H1 (cell line): ENCODE results near the gene NUBP1. TPM values are rescaled to one million over a fixed set of nuclear protein-coding genes. Genes with fewer than 3 reads are reported as not detected.
A peak's percentile ranks its signal among the peaks of the same experiment; 100 is the strongest.

Source experiments
- CTCF ChIA-PET: fragments of 300-600 bp; sonication (Branson Sonifier 250); formaldehyde crosslinking; loops from one replicate; lab custom pipeline; 2021; ENCODE audit not compliant: partially characterized antibody; lab: Charles Lee
- POLR2A ChIA-PET: fragments of 300-600 bp; sonication (Branson Sonifier 250); formaldehyde crosslinking; loops from one replicate; lab custom pipeline; 2021; ENCODE audit warnings: inconsistent platforms; ENCODE audit not compliant: partially characterized antibody; lab: Charles Lee
- DNase-seq, 2 experiments: peaks; one replicate each; pipeline versions ENCODE4 v3.0.0 to v3.0.0-alpha.2; 2010 to 2022; ENCODE audit warnings: low spot score in 2 of 2, low read depth in 1 of 2, mixed read lengths in 1 of 2
- FAIRE-seq: peaks from 2 replicates; lab custom pipeline; 2011; peaks lifted over from hg19 to GRCh38; lab: Jason Lieb, UNC
- H2AFZ ChIP-seq: 2 replicates; pipeline ENCODE4 v1.8.1; 2012; ENCODE audit warnings: low read length, inconsistent platforms
- H2AK5ac ChIP-seq: 2 replicates; pipeline ENCODE4 v1.6.1; 2013; ENCODE audit warnings: low read depth, low read length
- H2BK120ac ChIP-seq: replicated peaks from 2 replicates; pipeline ENCODE3; 2013; ENCODE audit warnings: low read depth, low read length, inconsistent platforms
- H2BK12ac ChIP-seq: 2 replicates; pipeline ENCODE4 v1.6.1; 2013; ENCODE audit warnings: low read depth, low read length
- H2BK15ac ChIP-seq: 2 replicates; pipeline ENCODE4 v1.6.1; 2013; ENCODE audit warnings: low read length
- H2BK20ac ChIP-seq: 2 replicates; pipeline ENCODE4 v1.6.1; 2013; ENCODE audit warnings: low read length
- H2BK5ac ChIP-seq: 2 replicates; pipeline ENCODE4 v1.6.1; 2013; ENCODE audit warnings: low read depth, low read length
- H3K14ac ChIP-seq: 2 replicates; pipeline ENCODE4 v1.6.1; 2013; ENCODE audit warnings: inconsistent platforms; ENCODE audit not compliant: insufficient read length
- H3K18ac ChIP-seq: 2 replicates; pipeline ENCODE4 v1.6.1; 2013; ENCODE audit warnings: low read length; ENCODE audit errors: extremely low read depth
- H3K23ac ChIP-seq: 2 replicates; pipeline ENCODE4 v1.6.1; 2013; ENCODE audit warnings: inconsistent platforms; ENCODE audit not compliant: insufficient read length
- H3K23me2 ChIP-seq: 2 replicates; pipeline ENCODE4 v1.6.1; 2013; ENCODE audit warnings: low read depth, low read length
- H3K27ac ChIP-seq: 2 replicates; pipeline ENCODE4 v1.6.1; 2011; ENCODE audit warnings: low read depth, low read length, inconsistent platforms
- H3K27me3 ChIP-seq, 4 experiments: replicated peaks in 1 of 4; 1 replicate in 1 of 4; 2 replicates in 3 of 4; pipeline versions ENCODE4 v1.6.1 to v1.8.1; 2011 to 2013; ENCODE audit warnings: low read length in 3 of 4, mild to moderate bottlenecking in 3 of 4, inconsistent platforms in 2 of 4, mixed read lengths in 2 of 4, moderate library complexity in 1 of 4; ENCODE audit not compliant: control insufficient read depth in 3 of 4, insufficient read depth in 3 of 4; ENCODE audit errors: extremely low read depth in 1 of 4
- H3K36me3 ChIP-seq, 4 experiments: 2 replicates each; pipeline versions ENCODE4 v1.6.1 to v1.8.1; 2011 to 2013; ENCODE audit warnings: mild to moderate bottlenecking in 4 of 4, low read length in 3 of 4, moderate library complexity in 2 of 4, control low read depth in 1 of 4, inconsistent platforms in 1 of 4; ENCODE audit not compliant: insufficient read depth in 4 of 4, control insufficient read depth in 2 of 4
- H3K4ac ChIP-seq: replicated peaks from 2 replicates; pipeline ENCODE3; 2013; ENCODE audit warnings: low read length, low read depth, mixed read lengths, inconsistent platforms; ENCODE audit not compliant: insufficient read length
- H3K4me1 ChIP-seq, 4 experiments: replicated peaks in 1 of 4; 1 replicate in 1 of 4; 2 replicates in 3 of 4; pipeline versions ENCODE4 v1.6.1 to v1.8.1; 2011 to 2013; ENCODE audit warnings: low read length in 3 of 4, inconsistent platforms in 2 of 4, mixed read lengths in 1 of 4; ENCODE audit not compliant: insufficient read depth in 4 of 4, control insufficient read depth in 3 of 4
- H3K4me2 ChIP-seq, 2 experiments: 2 replicates each; pipeline versions ENCODE4 v1.6.1 to v1.8.1; 2011 to 2013; ENCODE audit warnings: low read depth in 2 of 2, low read length in 2 of 2, control low read depth in 1 of 2, inconsistent platforms in 1 of 2, mild to moderate bottlenecking in 1 of 2; ENCODE audit not compliant: insufficient read depth in 1 of 2
- H3K4me3 ChIP-seq, 4 experiments: fragments of 200-600, 300-600 bp in 1 of 4; sonication (generic), shearing (Covaris generic), sonication (Bioruptor Twin) in 1 of 4; 2 replicates each; pipeline versions ENCODE4 v1.5.1 to v1.8.1; 2011 to 2016; ENCODE audit warnings: low read length in 4 of 4, low read depth in 3 of 4, control low read depth in 2 of 4, inconsistent platforms in 2 of 4, mild to moderate bottlenecking in 2 of 4, mixed read lengths in 1 of 4, moderate library complexity in 1 of 4; ENCODE audit not compliant: insufficient read depth in 2 of 4; ENCODE audit errors: extremely low read depth in 1 of 4
- H3K56ac ChIP-seq: replicated peaks from 2 replicates; pipeline ENCODE3; 2013; ENCODE audit warnings: low read depth, mild to moderate bottlenecking, mixed read lengths, low read length, inconsistent platforms; ENCODE audit not compliant: insufficient read length
- H3K79me1 ChIP-seq: 2 replicates; pipeline ENCODE4 v1.6.1; 2013; ENCODE audit warnings: low read depth, low read length, control low read depth
- H3K79me2 ChIP-seq, 2 experiments: 2 replicates each; pipeline versions ENCODE4 v1.6.1 to v1.8.1; 2012 to 2013; ENCODE audit warnings: low read length in 2 of 2, mild to moderate bottlenecking in 2 of 2, inconsistent platforms in 1 of 2; ENCODE audit not compliant: insufficient read depth in 2 of 2, control insufficient read depth in 1 of 2
- H3K9ac ChIP-seq, 4 experiments: replicated peaks in 1 of 4; 1 replicate in 1 of 4; 2 replicates in 3 of 4; pipeline versions ENCODE4 v1.6.1 to v1.8.1; 2011 to 2013; ENCODE audit warnings: low read depth in 3 of 4, low read length in 3 of 4, control low read depth in 2 of 4, mild to moderate bottlenecking in 2 of 4, moderate library complexity in 2 of 4, inconsistent platforms in 1 of 4; ENCODE audit errors: extremely low read depth in 1 of 4
- H3K9me3 ChIP-seq, 2 experiments: 2 replicates each; pipeline versions ENCODE4 v1.6.1 to v1.8.1; 2012 to 2013; ENCODE audit warnings: mild to moderate bottlenecking in 2 of 2, moderate library complexity in 2 of 2, control low read depth in 1 of 2, inconsistent platforms in 1 of 2, low read depth in 1 of 2, low read length in 1 of 2, mixed read lengths in 1 of 2; ENCODE audit not compliant: insufficient read depth in 2 of 2
- H4K20me1 ChIP-seq, 2 experiments: replicated peaks in 1 of 2; 2 replicates each; pipeline versions ENCODE3 to v1.8.1; 2011 to 2013; ENCODE audit warnings: inconsistent platforms in 2 of 2, low read length in 2 of 2, mild to moderate bottlenecking in 1 of 2; ENCODE audit not compliant: insufficient read depth in 2 of 2, control insufficient read depth in 1 of 2
- H4K5ac ChIP-seq: 2 replicates; pipeline ENCODE4 v1.6.1; 2013; ENCODE audit warnings: low read length, low read depth, mixed read lengths, inconsistent platforms; ENCODE audit not compliant: insufficient read length
- H4K8ac ChIP-seq: 2 replicates; pipeline ENCODE4 v1.8.0; 2013; ENCODE audit warnings: mild to moderate bottlenecking, moderate library complexity, low read length, inconsistent platforms; ENCODE audit not compliant: insufficient read depth; ENCODE audit errors: extremely low read depth
- H4K91ac ChIP-seq: replicated peaks from 2 replicates; pipeline ENCODE3; 2013; ENCODE audit warnings: low read length, mixed read lengths, inconsistent platforms; ENCODE audit not compliant: insufficient read length
- CTBP2 ChIP-seq: IDR thresholded peaks from 2 replicates; pipeline ENCODE4 v1.7.0; 2011; ENCODE audit warnings: borderline replicate concordance, mild to moderate bottlenecking, moderate library complexity, mixed read lengths, low read length; ENCODE audit not compliant: insufficient read depth, insufficient read length
- POLR2A ChIP-seq, 2 experiments: IDR thresholded peaks; 1 replicate in 1 of 2; 2 replicates in 1 of 2; pipeline ENCODE4 v1.6.1; 2011; ENCODE audit warnings: low read depth in 2 of 2, low read length in 2 of 2, mild to moderate bottlenecking in 2 of 2; ENCODE audit errors: control extremely low read depth in 1 of 2
- YY1 ChIP-seq: IDR thresholded peaks from 2 replicates; pipeline ENCODE4 v1.6.1; 2011; ENCODE audit warnings: low read depth, mild to moderate bottlenecking, low read length
- WGBS, 2 experiments: shearing (Covaris generic) in 1 of 2; methylation state at CpG; one replicate each; pipeline versions ENCODE4 v1.1.6 to v1.1.7; 2013 to 2015; ENCODE audit warnings: low lambda C conversion rate in 2 of 2, mixed read lengths in 2 of 2, inconsistent platforms in 1 of 2, low coverage in 1 of 2, missing lambda C conversion rate in 1 of 2; ENCODE audit not compliant: insufficient replicate concordance in 2 of 2, insufficient coverage in 1 of 2, insufficient read length in 1 of 2; ENCODE audit errors: extremely low coverage in 1 of 2, missing lambda C conversion rate in 1 of 2; 5-methylcytosine and 5-hydroxymethylcytosine counted together
- polyA plus RNA-seq, 7 experiments: library from polyadenylated mRNA; depleted of rRNA in 3 of 7; stranded (reverse) in 5 of 7; unstranded in 2 of 7; fragments of >200 nt in 5 of 7; fragments of 200-250 nt in 2 of 7; gene quantifications; 1 replicate in 5 of 7; 2 replicates in 1 of 7; 4 replicates in 1 of 7; pipeline versions ENCODE4 v1.2.1 to v1.2.3, GENCODE V29; 2011 to 2013; ENCODE audit warnings: missing spikeins in 2 of 7, mixed read lengths in 2 of 7
- total RNA-seq: library from RNA; stranded (reverse); fragmentation: NEBNext Ultra II Directional; extraction: Animal tissue kit (Norgen Biotek cat#: 25700); gene quantifications from 2 replicates; pipeline ENCODE4 v1.2.1, GENCODE V29; 2021

NUBP1 gene
- total and polyA plus RNA-seq, 2 of the 8 experiments (the other 6 are each of a cell fraction or from before 2014, with no cell fraction given) = 28.2 to 32.2 TPM

- H2BK120ac ChIP-seq = no peak overlapping the region
- H3K4me2 ChIP-seq = no peak overlapping the region
- H3K79me2 ChIP-seq = no peaks in the 10 kb centered on the region
- no peak overlapping the region for H2BK12ac ChIP-seq
- WGBS, 2 experiments = 78% methylated on average over 5 of the region's 5 CpGs; no CpG with 5 or more reads in 1 of the 2 experiments
- no peak overlapping the region for H3K14ac ChIP-seq
- H3K36me3 ChIP-seq = no peaks in the 10 kb centered on the region
- H3K4me3 ChIP-seq = no peak overlapping the region
- H3K23me2 ChIP-seq = 0 out of 2 replicates have a peak, but pooled peaks cover 2% of the 10 kb centered on the region
- no peak overlapping the region for H4K8ac ChIP-seq
- no peak overlapping the region for H4K5ac ChIP-seq
- H3K4me1 ChIP-seq = no peaks in the 10 kb centered on the region
- FAIRE-seq (no peak), DNase-seq (no peak)
- no peak overlapping the region for H4K91ac ChIP-seq
- ChIA-PET CTCF (interaction anchor here (0.9 kb wide), 1 partner anchor 13 kb away, joined by 3 read pairs; no protein-coding TSS in a partner anchor), POLR2A (no interaction called here)
- H2AFZ ChIP-seq = no peak overlapping the region
- H3K27me3 ChIP-seq = no peaks in the 10 kb centered on the region
- H3K27ac ChIP-seq = no peak overlapping the region
- no peak overlapping the region for H3K23ac ChIP-seq
- no peak overlapping the region for H3K56ac ChIP-seq
- no peaks in the 10 kb centered on the region for H4K20me1 ChIP-seq
- H3K4ac ChIP-seq = no peak overlapping the region
- H2BK5ac ChIP-seq = no peak overlapping the region
- H3K18ac ChIP-seq = no peak overlapping the region
- TF ChIP-seq YY1 (0 out of 2 replicates have a peak, but pooled peaks have one; percentile 10), CTBP2 (no peak), POLR2A (IDR thresholded peaks at IDR 0.05; ENCODE audit: control extremely low read depth in 1 of 2, low read depth in 2 of 2, low read length in 2 of 2) (no peak)
- no peak overlapping the region for H2BK15ac ChIP-seq
- no peak overlapping the region for H2AK5ac ChIP-seq
- H3K9me3 ChIP-seq = peaks cover 0 to 7% of the 10 kb centered on the region in 2 experiments; a peak in 1 of 4 replicates
- no peaks in the 10 kb centered on the region for H3K79me1 ChIP-seq
- H2BK20ac ChIP-seq = no peak overlapping the region
- no peak overlapping the region for H3K9ac ChIP-seq
Measured at GRCh38 chr16:10787304-10787703, 43.7 kb downstream of the NUBP1 start.
